IMR-90 (cell line): ENCODE data around the gene CAPN2.

ENCODE experiments used
- CEBPB ChIP-seq: IDR thresholded peaks from 2 replicates; pipeline ENCODE4 v1.6.1; 2012; ENCODE audit warnings: low read depth, low read length, improper control_type of control experiment
- CHD1 ChIP-seq: IDR thresholded peaks from 2 replicates; pipeline ENCODE4 v1.6.1; 2012; ENCODE audit warnings: low read depth, low read length, improper control_type of control experiment
- CTCF ChIP-seq: conservative IDR thresholded peaks from 2 replicates; pipeline ENCODE4 v1.5.1; 2012; ENCODE audit warnings: mild to moderate bottlenecking, low read depth, low read length, improper control_type of control experiment
- MAFK ChIP-seq: IDR thresholded peaks from 2 replicates; pipeline ENCODE4 v1.6.1; 2012; ENCODE audit warnings: low read depth, low read length, improper control_type of control experiment
- POLR2A ChIP-seq: IDR thresholded peaks from 2 replicates; pipeline ENCODE4 v1.6.1; 2012; ENCODE audit warnings: mild to moderate bottlenecking, low read depth, low read length
- RAD21 ChIP-seq: IDR thresholded peaks from 2 replicates; pipeline ENCODE4 v1.6.1; 2012; ENCODE audit warnings: low read length, improper control_type of control experiment
- RFX5 ChIP-seq: IDR thresholded peaks from 2 replicates; pipeline ENCODE4 v1.8.0; 2012; ENCODE audit warnings: low read depth, mild to moderate bottlenecking, low read length, moderate library complexity
- SMC3 ChIP-seq: fragments of 150-350 bp; IDR thresholded peaks from 2 replicates; pipeline ENCODE4 v1.6.1; 2016; ENCODE audit warnings: low read depth, mild to moderate bottlenecking, antibody characterized with exemption, low read length, moderate library complexity
- TF ChIP-seq, protein P1 (sequence below): fragments of 150-350 bp; IDR thresholded peaks from 2 replicates; pipeline ENCODE4 v1.6.1; 2017; ENCODE audit warnings: mild to moderate bottlenecking, antibody characterized with exemption, low read length, low read depth

DNA sequence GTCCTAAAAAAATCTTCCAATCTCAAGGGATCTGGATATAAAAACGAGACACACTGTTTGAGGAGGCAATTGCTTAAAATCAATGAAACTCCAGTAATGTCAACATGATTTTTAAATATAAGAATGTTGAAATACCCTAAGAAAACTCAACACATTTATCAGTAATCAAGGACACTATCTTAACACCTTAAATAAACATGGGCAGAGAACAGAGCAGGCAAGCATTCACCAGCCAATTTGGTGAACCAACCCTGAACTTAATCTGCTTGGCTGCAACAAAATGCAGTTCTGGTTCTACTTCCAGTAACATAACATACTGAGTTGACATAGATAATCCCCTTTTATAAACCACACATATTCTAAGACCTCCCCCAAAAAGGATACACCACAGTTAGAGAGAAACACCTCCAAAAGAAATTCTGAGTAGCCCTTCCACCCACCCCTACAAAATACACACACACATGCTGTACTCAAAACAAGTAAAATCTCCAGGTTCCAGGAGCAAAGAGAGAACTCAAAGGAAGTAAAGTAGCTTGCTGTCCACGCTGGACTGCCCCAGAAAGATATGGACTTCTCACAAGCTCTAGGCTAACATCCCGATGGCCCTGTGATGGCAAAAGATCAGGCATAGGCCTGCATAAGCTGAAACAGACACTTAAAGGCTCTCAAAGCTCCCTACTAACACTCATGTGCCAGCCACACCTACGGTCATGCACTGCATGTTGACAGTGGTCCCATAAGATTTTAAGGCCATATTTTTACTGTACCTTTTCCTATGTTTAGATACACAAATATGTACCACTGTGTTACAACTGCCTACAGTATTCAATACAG is 102.9 kb downstream of the CAPN2 start:
- TF ChIP-seq SMC3 (no peak), CTCF (no peak), POLR2A (no peak), CEBPB (no peak), CHD1 (no peak), RFX5 (no peak), MAFK (no peak), RAD21 (no peak)
- TF ChIP-seq, protein P1, sequence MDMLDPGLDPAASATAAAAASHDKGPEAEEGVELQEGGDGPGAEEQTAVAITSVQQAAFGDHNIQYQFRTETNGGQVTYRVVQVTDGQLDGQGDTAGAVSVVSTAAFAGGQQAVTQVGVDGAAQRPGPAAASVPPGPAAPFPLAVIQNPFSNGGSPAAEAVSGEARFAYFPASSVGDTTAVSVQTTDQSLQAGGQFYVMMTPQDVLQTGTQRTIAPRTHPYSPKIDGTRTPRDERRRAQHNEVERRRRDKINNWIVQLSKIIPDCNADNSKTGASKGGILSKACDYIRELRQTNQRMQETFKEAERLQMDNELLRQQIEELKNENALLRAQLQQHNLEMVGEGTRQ, result no peak
